ENCODE measurements around the gene LDHB.

- TF ChIP-seq ZNF70 (CRISPR knock-in tag; IDR thresholded peaks at IDR 0.05) (no peak), CSDC2 (CRISPR knock-in tag; IDR thresholded peaks at IDR 0.05) (no peak), PATZ1 (CRISPR knock-in tag; IDR thresholded peaks at IDR 0.05; ENCODE audit: borderline replicate concordance) (no peak), ZFP30 (CRISPR knock-in tag; IDR thresholded peaks at IDR 0.05) (no peak), TOX (CRISPR knock-in tag; IDR thresholded peaks at IDR 0.05; ENCODE audit: borderline replicate concordance) (no peak), CSRNP3 (CRISPR knock-in tag; IDR thresholded peaks at IDR 0.05) (no peak), BACH2 (CRISPR knock-in tag; IDR thresholded peaks at IDR 0.05; ENCODE audit: borderline replicate concordance) (no peak)
Measured at GRCh38 chr12:21606175-21606574, 51.5 kb downstream of the LDHB start.
